Sigmoid colon (tissue), 4 donors: ENCODE measurements around the gene STAT1.

Source experiments
- CTCF ChIP-seq, 4 experiments: fragments of 450-650 bp in 3 of 4; fragments of 200-600 bp in 1 of 4; IDR thresholded peaks; one replicate each; pipeline ENCODE4 v1.5.1; 2016 to 2019; ENCODE audit warnings: antibody characterized with exemption in 4 of 4, mild to moderate bottlenecking in 3 of 4, moderate library complexity in 2 of 4
- EP300 ChIP-seq, 4 donors: sonication (generic); formaldehyde crosslinking; IDR thresholded peaks; one replicate each; pipeline ENCODE4 v1.6.1; 2017; ENCODE audit warnings: antibody characterized with exemption in 4 of 4
- POLR2A ChIP-seq, 2 donors: fragments of 450-650 bp; IDR thresholded peaks; one replicate each; pipeline ENCODE4 v1.6.1; 2016; ENCODE audit warnings: antibody characterized with exemption in 2 of 2, mild to moderate bottlenecking in 2 of 2, moderate library complexity in 2 of 2
- POLR2AphosphoS5 ChIP-seq, 4 donors: sonication (generic); formaldehyde crosslinking; IDR thresholded peaks; one replicate each; pipeline ENCODE4 v1.6.1; 2017; ENCODE audit warnings: antibody characterized with exemption in 4 of 4

- TF ChIP-seq CTCF (IDR thresholded peaks at IDR 0.05), result no peak
- no peak for TF ChIP-seq POLR2A (IDR thresholded peaks at IDR 0.05)
- no peak for TF ChIP-seq POLR2AphosphoS5 (IDR thresholded peaks at IDR 0.05)
- no peak for TF ChIP-seq EP300 (IDR thresholded peaks at IDR 0.05)
These were observed 41.1 kb downstream of the STAT1 start for GRCh38 chr2:190972846-190973245.
